Liver (tissue), 9 donors: Measurements from ENCODE around the gene GRN. TPM values are rescaled to one million over a fixed set of nuclear protein-coding genes. Genes with fewer than 3 reads are reported as not detected.

Experiments
- DNase-seq: peaks from one replicate; pipeline ENCODE4 v3.0.0-alpha.2; 2017; ENCODE audit warnings: low spot score
- H3K27ac ChIP-seq, 2 donors: one replicate each; pipeline ENCODE4 v1.7.0; 2013; ENCODE audit warnings: inconsistent platforms in 2 of 2, low read length in 2 of 2, control low read depth in 1 of 2, low read depth in 1 of 2, mild to moderate bottlenecking in 1 of 2
- H3K27me3 ChIP-seq, 4 donors: one replicate each; pipeline versions ENCODE4 v1.6.1 to v1.7.0; 2013; ENCODE audit warnings: low read length in 3 of 4, inconsistent platforms in 1 of 4, mild to moderate bottlenecking in 1 of 4, moderate library complexity in 1 of 4; ENCODE audit not compliant: control insufficient read depth in 4 of 4, insufficient read depth in 4 of 4
- H3K36me3 ChIP-seq, 4 donors: one replicate each; pipeline versions ENCODE4 v1.6.1 to v1.7.0; 2013; ENCODE audit warnings: low read length in 3 of 4, mild to moderate bottlenecking in 3 of 4, low read depth in 1 of 4, moderate library complexity in 1 of 4; ENCODE audit not compliant: control insufficient read depth in 4 of 4, insufficient read depth in 3 of 4
- H3K4me1 ChIP-seq, 4 donors: one replicate each; pipeline versions ENCODE4 v1.6.1 to v1.7.0; 2013; ENCODE audit warnings: low read length in 3 of 4, mild to moderate bottlenecking in 3 of 4, moderate library complexity in 1 of 4; ENCODE audit not compliant: control insufficient read depth in 4 of 4, insufficient read depth in 4 of 4
- H3K4me3 ChIP-seq, 3 donors: one replicate each; pipeline versions ENCODE4 v1.6.1 to v1.7.0; 2013; ENCODE audit warnings: low read length in 3 of 3, control low read depth in 1 of 3, low read depth in 1 of 3, mild to moderate bottlenecking in 1 of 3
- H3K9ac ChIP-seq, 2 donors: one replicate each; pipeline ENCODE4 v1.7.0; 2013; ENCODE audit warnings: low read length in 2 of 2, mild to moderate bottlenecking in 2 of 2, moderate library complexity in 2 of 2, control low read depth in 1 of 2, low read depth in 1 of 2
- H3K9me3 ChIP-seq, 4 donors: one replicate each; pipeline versions ENCODE4 v1.6.1 to v1.7.0; 2013; ENCODE audit warnings: low read length in 3 of 4; ENCODE audit not compliant: control insufficient read depth in 4 of 4
- EGR1 ChIP-seq, 2 donors: IDR thresholded peaks; 2 replicates each; pipeline ENCODE4 v1.6.1; 2016 to 2018; ENCODE audit warnings: antibody characterized with exemption in 2 of 2, low read depth in 2 of 2
- FOXA1 ChIP-seq: IDR thresholded peaks from 2 replicates; pipeline ENCODE4 v1.6.1; 2016; ENCODE audit warnings: antibody characterized with exemption
- GABPA ChIP-seq, 2 donors: IDR thresholded peaks in 1 of 2; conservative IDR thresholded peaks in 1 of 2; 2 replicates each; pipeline ENCODE4 v1.6.1; 2016; ENCODE audit warnings: antibody characterized with exemption in 2 of 2, mild to moderate bottlenecking in 1 of 2, moderate library complexity in 1 of 2
- HNF4A ChIP-seq, 2 donors: conservative IDR thresholded peaks; 2 replicates each; pipeline ENCODE4 v1.6.1; 2016; ENCODE audit warnings: antibody characterized with exemption in 2 of 2, mild to moderate bottlenecking in 2 of 2
- HNF4G ChIP-seq: IDR thresholded peaks from 2 replicates; pipeline ENCODE4 v1.6.1; 2016; ENCODE audit warnings: antibody characterized with exemption
- JUND ChIP-seq, 2 donors: IDR thresholded peaks; 2 replicates each; pipeline ENCODE4 v1.6.1; 2016; ENCODE audit warnings: antibody characterized with exemption in 2 of 2
- RAD21 ChIP-seq, 2 donors: IDR thresholded peaks; 2 replicates each; pipeline ENCODE4 v1.6.1; 2016; ENCODE audit warnings: antibody characterized with exemption in 2 of 2, mild to moderate bottlenecking in 2 of 2
- RXRA ChIP-seq, 2 donors: IDR thresholded peaks; 2 replicates each; pipeline ENCODE4 v1.6.1; 2017 to 2018; ENCODE audit warnings: antibody characterized with exemption in 2 of 2, mild to moderate bottlenecking in 1 of 2
- SP1 ChIP-seq: IDR thresholded peaks from 2 replicates; pipeline ENCODE4 v1.6.1; 2018; ENCODE audit warnings: antibody characterized with exemption, mild to moderate bottlenecking
- YY1 ChIP-seq: IDR thresholded peaks from 2 replicates; pipeline ENCODE4 v1.6.1; 2016; ENCODE audit warnings: antibody characterized with exemption, mild to moderate bottlenecking
- WGBS: extraction: QIAGEN DNeasy Blood & Tissue Kit; methylation state at CpG from one replicate; pipeline ENCODE4 v1.1.7; 2013; 5-methylcytosine and 5-hydroxymethylcytosine counted together
- polyA plus RNA-seq, 2 donors: library from polyadenylated mRNA; stranded (reverse) in 1 of 2; unstranded in 1 of 2; fragments of 200-250 nt in 1 of 2; fragments of >200 nt in 1 of 2; fragmentation: Nextera tagmentation in 1 of 2; extraction: Ambion mirVana in 1 of 2; gene quantifications; one replicate each; pipeline versions ENCODE4 v1.2.1 to v1.2.3, GENCODE V29; 2013 to 2015
- total RNA-seq, 2 donors: library from RNA; depleted of rRNA; stranded (reverse); fragments of >200 nt; gene quantifications; one replicate each; pipeline ENCODE4 v1.2.3, GENCODE V29; 2014
- TF ChIP-seq, protein P1 (sequence below): IDR thresholded peaks from 2 replicates; pipeline ENCODE4 v1.6.1; 2016; ENCODE audit warnings: antibody characterized with exemption
- TF ChIP-seq, protein P2 (sequence below): IDR thresholded peaks from 2 replicates; pipeline ENCODE4 v1.6.1; 2016; ENCODE audit warnings: antibody characterized with exemption, mild to moderate bottlenecking
- donor health status: healthy.
- donor health status: healthy.
- donor health status: healthy.
- donor health status: healthy.
- donor health status: healthy.

GRN gene
- total and polyA plus RNA-seq, 4 donors: 90.9 to 166 (median 133) TPM

DNA sequence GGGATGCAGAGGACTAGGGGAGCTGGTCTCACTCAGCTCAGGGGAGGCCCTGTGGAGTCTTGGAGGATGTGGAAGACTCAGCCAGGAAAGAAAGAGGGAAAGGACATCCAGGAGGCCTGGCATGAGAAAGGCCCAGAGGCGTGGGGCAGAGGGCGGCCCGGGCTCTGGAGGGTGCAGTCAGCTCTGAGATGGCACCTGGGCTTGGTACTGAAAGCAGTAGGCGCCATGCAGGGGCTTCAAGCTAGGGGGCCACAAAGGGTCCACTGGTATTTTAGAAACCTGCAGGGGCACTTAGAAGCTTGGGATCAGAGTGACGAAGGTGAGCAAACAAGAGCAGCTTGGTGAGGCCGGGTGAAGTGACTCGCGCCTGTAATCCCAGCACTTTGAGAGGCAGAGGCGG is 13.0 kb downstream of the GRN start:
- Histone ChIP-seq H3K36me3 (no peaks in the 10 kb centered on the region), H3K4me1 (peaks cover 1 to 9% (median 5%) of the 10 kb centered on the region in 4 donors), H3K27ac (no peak overlapping the region), H3K4me3 (no peak overlapping the region), H3K9ac (no peak overlapping the region), H3K9me3 (no peaks in the 10 kb centered on the region), H3K27me3 (no peaks in the 10 kb centered on the region)
- DNase-seq: no peak
- TF ChIP-seq, protein P1, sequence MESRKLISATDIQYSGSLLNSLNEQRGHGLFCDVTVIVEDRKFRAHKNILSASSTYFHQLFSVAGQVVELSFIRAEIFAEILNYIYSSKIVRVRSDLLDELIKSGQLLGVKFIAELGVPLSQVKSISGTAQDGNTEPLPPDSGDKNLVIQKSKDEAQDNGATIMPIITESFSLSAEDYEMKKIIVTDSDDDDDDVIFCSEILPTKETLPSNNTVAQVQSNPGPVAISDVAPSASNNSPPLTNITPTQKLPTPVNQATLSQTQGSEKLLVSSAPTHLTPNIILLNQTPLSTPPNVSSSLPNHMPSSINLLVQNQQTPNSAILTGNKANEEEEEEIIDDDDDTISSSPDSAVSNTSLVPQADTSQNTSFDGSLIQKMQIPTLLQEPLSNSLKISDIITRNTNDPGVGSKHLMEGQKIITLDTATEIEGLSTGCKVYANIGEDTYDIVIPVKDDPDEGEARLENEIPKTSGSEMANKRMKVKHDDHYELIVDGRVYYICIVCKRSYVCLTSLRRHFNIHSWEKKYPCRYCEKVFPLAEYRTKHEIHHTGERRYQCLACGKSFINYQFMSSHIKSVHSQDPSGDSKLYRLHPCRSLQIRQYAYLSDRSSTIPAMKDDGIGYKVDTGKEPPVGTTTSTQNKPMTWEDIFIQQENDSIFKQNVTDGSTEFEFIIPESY: no peak
- no peak for TF ChIP-seq HNF4A (conservative IDR thresholded peaks at IDR 0.05)
- TF ChIP-seq RXRA (IDR thresholded peaks at IDR 0.05): no peak
- TF ChIP-seq RAD21 (IDR thresholded peaks at IDR 0.05): no peak
- TF ChIP-seq YY1: no peak
- TF ChIP-seq HNF4G: no peak
- TF ChIP-seq FOXA1: no peak
- no peak for TF ChIP-seq JUND (IDR thresholded peaks at IDR 0.05)
- no peak for TF ChIP-seq GABPA (IDR thresholded peaks at IDR 0.05 in 1 of 2, conservative IDR thresholded peaks at IDR 0.05 in 1 of 2)
- TF ChIP-seq SP1: no peak
- 85% methylated on average over 9 of the region's 9 CpGs for WGBS

DNA sequence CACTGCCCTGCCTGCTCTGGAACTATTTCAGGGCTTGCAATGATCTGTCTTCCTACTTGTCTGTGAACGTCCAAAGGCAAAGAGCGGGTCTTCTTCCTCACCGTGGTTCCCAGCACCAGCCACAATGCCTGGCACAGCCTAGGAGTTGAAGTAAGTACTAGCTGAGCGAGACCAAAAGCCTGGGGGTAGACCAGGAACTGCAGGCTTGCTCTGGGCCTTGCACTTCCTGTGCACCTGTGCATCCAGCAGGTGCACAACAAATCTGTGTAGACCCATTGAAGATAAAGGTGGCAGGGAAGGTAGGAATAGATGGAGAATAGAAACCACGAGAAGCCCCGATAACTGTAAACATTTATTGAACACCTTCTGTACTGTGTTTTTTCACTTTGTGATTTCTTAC is 13.9 kb downstream of the GRN start:
- H3K4me1 ChIP-seq: peaks cover 6 to 11% (median 8%) of the 10 kb centered on the region in 4 donors
- 83% methylated on average over 6 of the region's 6 CpGs for WGBS
- H3K36me3 ChIP-seq: no peaks in the 10 kb centered on the region
- H3K27me3 ChIP-seq: no peaks in the 10 kb centered on the region
- no peak overlapping the region for H3K4me3 ChIP-seq
- H3K9ac ChIP-seq: no peak overlapping the region
- H3K27ac ChIP-seq: no peak overlapping the region
- no peak for DNase-seq
- TF ChIP-seq, protein P2, sequence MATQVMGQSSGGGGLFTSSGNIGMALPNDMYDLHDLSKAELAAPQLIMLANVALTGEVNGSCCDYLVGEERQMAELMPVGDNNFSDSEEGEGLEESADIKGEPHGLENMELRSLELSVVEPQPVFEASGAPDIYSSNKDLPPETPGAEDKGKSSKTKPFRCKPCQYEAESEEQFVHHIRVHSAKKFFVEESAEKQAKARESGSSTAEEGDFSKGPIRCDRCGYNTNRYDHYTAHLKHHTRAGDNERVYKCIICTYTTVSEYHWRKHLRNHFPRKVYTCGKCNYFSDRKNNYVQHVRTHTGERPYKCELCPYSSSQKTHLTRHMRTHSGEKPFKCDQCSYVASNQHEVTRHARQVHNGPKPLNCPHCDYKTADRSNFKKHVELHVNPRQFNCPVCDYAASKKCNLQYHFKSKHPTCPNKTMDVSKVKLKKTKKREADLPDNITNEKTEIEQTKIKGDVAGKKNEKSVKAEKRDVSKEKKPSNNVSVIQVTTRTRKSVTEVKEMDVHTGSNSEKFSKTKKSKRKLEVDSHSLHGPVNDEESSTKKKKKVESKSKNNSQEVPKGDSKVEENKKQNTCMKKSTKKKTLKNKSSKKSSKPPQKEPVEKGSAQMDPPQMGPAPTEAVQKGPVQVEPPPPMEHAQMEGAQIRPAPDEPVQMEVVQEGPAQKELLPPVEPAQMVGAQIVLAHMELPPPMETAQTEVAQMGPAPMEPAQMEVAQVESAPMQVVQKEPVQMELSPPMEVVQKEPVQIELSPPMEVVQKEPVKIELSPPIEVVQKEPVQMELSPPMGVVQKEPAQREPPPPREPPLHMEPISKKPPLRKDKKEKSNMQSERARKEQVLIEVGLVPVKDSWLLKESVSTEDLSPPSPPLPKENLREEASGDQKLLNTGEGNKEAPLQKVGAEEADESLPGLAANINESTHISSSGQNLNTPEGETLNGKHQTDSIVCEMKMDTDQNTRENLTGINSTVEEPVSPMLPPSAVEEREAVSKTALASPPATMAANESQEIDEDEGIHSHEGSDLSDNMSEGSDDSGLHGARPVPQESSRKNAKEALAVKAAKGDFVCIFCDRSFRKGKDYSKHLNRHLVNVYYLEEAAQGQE: no peak
- no peak for TF ChIP-seq EGR1 (IDR thresholded peaks at IDR 0.05; ENCODE audit: low read depth in 2 of 2)
- H3K9me3 ChIP-seq: no peaks in the 10 kb centered on the region

DNA sequence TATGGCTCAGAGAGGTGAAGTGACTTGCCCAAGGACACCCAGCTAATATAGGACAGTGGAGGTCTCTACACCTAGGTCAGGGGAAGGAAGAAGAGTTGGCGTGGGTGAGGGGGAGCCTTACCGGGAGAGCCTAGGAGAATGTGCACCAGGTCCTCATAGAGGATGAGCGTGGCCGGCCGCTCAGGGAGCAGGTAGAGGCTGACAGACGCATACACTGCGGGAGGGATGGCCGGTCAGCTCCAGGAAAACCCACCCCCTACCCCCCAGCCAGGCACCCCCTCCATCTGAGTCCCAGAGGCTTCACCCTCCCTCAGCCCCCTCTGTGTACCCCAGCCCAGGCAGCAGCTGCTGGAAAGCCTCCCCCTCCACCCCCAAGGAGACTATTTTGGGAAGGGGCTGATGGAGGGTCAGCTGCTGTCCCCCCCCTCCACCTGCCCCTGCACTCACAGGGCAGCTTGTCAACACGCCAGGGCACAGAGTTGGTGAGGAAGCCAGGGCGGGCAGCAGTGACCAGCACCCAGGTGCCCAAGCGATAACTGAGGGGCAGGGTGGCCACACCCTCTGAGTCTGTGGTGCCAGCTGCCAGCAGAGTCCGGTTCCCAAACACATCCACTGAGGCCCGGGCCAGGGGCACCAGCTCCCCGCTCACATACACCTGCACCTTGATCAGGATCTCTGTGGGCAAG is 14.5 kb downstream of the GRN start:
- 92% methylated on average over 14 of the region's 14 CpGs for WGBS

More for the DNA sequence above, 14.5 kb downstream of the GRN start:
- Histone ChIP-seq H3K4me3 (no peak overlapping the region), H3K27ac (no peak overlapping the region), H3K9ac (no peak overlapping the region), H3K36me3 (no peaks in the 10 kb centered on the region), H3K9me3 (no peaks in the 10 kb centered on the region), H3K27me3 (no peaks in the 10 kb centered on the region), H3K4me1 (peaks cover 6 to 12% (median 8%) of the 10 kb centered on the region in 4 donors)
- TF ChIP-seq HNF4A (conservative IDR thresholded peaks at IDR 0.05) (no peak), YY1 (no peak), SP1 (no peak)
- no peak for DNase-seq
